Hepatocyte (in vitro differentiated cells): ENCODE data around the gene SERINC5.

Source experiments
- EZH2phosphoT487 ChIP-seq: fragments of 200-600 bp; sonication (generic); IDR thresholded peaks from one replicate; pipeline ENCODE4 v1.6.1; 2018; ENCODE audit warnings: antibody characterized with exemption, mild to moderate bottlenecking, low read depth, moderate library complexity; ENCODE audit not compliant: unreplicated experiment, severe bottlenecking
- TF ChIP-seq, protein P1 (sequence below): fragments of 200-600 bp; sonication (generic); IDR thresholded peaks from 2 replicates; pipeline ENCODE4 v1.5.1; 2016; ENCODE audit warnings: antibody characterized with exemption, mild to moderate bottlenecking; ENCODE audit not compliant: poor library complexity

DNA sequence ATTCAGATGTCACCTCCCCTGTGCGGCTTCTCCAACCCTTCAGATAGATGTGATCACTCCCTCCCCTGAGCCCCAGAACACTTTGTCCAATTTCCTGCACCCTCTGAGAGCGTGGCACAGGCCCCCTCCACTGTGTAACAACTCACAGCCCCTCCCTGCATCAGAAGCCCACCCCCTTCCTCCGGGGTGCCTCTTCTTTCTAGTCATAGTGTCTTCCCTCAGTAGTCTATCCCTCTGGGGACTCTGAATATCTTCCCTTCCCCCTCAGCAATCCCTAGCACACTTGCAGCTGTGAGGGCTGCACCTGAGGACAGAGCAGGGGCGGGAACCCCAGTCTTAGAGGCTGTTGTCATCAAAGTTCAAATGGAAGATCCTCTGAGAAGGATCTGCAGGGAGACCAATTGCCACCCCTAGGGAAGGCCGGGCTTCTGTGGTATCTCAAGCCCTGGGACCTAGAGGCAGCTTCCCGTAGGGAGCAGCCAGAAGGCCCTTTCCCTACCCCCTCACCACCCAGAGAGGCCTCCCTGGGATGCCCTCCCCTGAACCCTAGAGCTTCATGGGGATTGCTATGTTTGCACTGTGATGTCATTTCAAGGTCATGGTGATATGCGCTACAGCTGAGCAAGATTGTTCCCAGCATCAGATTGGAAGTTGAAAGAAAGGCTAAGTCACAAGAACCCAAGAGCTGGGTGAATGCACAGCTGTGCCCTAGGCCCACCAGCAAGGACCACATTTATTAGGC is 150.0 kb downstream of the SERINC5 start:
- TF ChIP-seq, protein P1, sequence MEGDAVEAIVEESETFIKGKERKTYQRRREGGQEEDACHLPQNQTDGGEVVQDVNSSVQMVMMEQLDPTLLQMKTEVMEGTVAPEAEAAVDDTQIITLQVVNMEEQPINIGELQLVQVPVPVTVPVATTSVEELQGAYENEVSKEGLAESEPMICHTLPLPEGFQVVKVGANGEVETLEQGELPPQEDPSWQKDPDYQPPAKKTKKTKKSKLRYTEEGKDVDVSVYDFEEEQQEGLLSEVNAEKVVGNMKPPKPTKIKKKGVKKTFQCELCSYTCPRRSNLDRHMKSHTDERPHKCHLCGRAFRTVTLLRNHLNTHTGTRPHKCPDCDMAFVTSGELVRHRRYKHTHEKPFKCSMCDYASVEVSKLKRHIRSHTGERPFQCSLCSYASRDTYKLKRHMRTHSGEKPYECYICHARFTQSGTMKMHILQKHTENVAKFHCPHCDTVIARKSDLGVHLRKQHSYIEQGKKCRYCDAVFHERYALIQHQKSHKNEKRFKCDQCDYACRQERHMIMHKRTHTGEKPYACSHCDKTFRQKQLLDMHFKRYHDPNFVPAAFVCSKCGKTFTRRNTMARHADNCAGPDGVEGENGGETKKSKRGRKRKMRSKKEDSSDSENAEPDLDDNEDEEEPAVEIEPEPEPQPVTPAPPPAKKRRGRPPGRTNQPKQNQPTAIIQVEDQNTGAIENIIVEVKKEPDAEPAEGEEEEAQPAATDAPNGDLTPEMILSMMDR: no peak
- no peak for TF ChIP-seq EZH2phosphoT487
